ENCODE data around the gene CUL9. TPM values are rescaled to one million over a fixed set of nuclear protein-coding genes. Genes with fewer than 3 reads are reported as not detected.

The CUL9 gene
- total and polyA plus RNA-seq, 2 experiments from 2014 or later: 2.6 to 11.3 TPM

GRCh38 chr6:43192911-43193310 is 10.9 kb downstream of the CUL9 start:
- Mint-ChIP-seq H3K27ac (no peak overlapping the region), H3K4me3 (no peak overlapping the region)
- no peak for DNase-seq (ENCODE audit: low spot score)

More at GRCh38 chr6:43192911-43193310, 10.9 kb downstream of the CUL9 start:
- Mint-ChIP-seq H3K4me1 (peaks cover 3% of the 10 kb centered on the region; the same call in 1 of the 3 replicates), H3K27me3 (ENCODE audit: insufficient read depth, low read depth, poor library complexity) (peaks cover 11% of the 10 kb centered on the region), H3K36me3 (ENCODE audit: low read depth) (no peaks in the 10 kb centered on the region; the same call in 1 of the 3 replicates), H3K9me3 (no peaks in the 10 kb centered on the region)
- Histone ChIP-seq H3K4me2 (no peak overlapping the region), H3K36me3 (ENCODE audit: insufficient read depth) (no peaks in the 10 kb centered on the region), H3F3A (replicated peaks; ENCODE audit: low read depth) (no peaks in the 10 kb centered on the region), H3K27me3 (ENCODE audit: insufficient read depth) (no peaks in the 10 kb centered on the region), H3K4me3 (no peak overlapping the region), H3K4me1 (ENCODE audit: insufficient read depth) (no peaks in the 10 kb centered on the region), H3K9me2 (ENCODE audit: insufficient read depth) (no peaks in the 10 kb centered on the region), H3K79me2 (replicated peaks; ENCODE audit: insufficient read depth) (no peaks in the 10 kb centered on the region), H3K27ac (ENCODE audit: low read depth) (no peak overlapping the region), H4K20me1 (replicated peaks; ENCODE audit: insufficient read depth) (no peaks in the 10 kb centered on the region), H2AFZ (no peak overlapping the region)
- ATAC-seq: no peak
- TF ChIP-seq POLR2AphosphoS5 (IDR thresholded peaks at IDR 0.05; ENCODE audit: low read depth) (no peak), ZNF114 (CRISPR knock-in tag; IDR thresholded peaks at IDR 0.05) (no peak), JUNB (IDR thresholded peaks at IDR 0.05; ENCODE audit: unreplicated experiment) (no peak), ZNF462 (CRISPR knock-in tag; IDR thresholded peaks at IDR 0.05) (no peak), EZH2phosphoT487 (IDR thresholded peaks at IDR 0.05; ENCODE audit: unreplicated experiment) (no peak), ETS1 (IDR thresholded peaks at IDR 0.05) (no peak), STAT1 (IDR thresholded peaks at IDR 0.05; ENCODE audit: unreplicated experiment) (no peak), REST (IDR thresholded peaks at IDR 0.05; ENCODE audit: unreplicated experiment) (no peak), ZNF331 (CRISPR knock-in tag; IDR thresholded peaks at IDR 0.05; ENCODE audit: low read depth) (no peak)
